B cell (primary cell): ENCODE results near the gene FPR1.

Experiments used
- CTCF ChIP-seq: fragments of 200-600 bp; IDR thresholded peaks from one replicate; pipeline ENCODE4 v1.8.0; 2022; ENCODE audit warnings: antibody characterized with exemption, mild to moderate bottlenecking
- EZH2 ChIP-seq: IDR thresholded peaks from 2 replicates; pipeline ENCODE4 v1.6.1; 2012; ENCODE audit warnings: borderline replicate concordance, low read depth, mild to moderate bottlenecking, moderate library complexity, low read length; ENCODE audit not compliant: insufficient read depth, poor library complexity, severe bottlenecking

DNA sequence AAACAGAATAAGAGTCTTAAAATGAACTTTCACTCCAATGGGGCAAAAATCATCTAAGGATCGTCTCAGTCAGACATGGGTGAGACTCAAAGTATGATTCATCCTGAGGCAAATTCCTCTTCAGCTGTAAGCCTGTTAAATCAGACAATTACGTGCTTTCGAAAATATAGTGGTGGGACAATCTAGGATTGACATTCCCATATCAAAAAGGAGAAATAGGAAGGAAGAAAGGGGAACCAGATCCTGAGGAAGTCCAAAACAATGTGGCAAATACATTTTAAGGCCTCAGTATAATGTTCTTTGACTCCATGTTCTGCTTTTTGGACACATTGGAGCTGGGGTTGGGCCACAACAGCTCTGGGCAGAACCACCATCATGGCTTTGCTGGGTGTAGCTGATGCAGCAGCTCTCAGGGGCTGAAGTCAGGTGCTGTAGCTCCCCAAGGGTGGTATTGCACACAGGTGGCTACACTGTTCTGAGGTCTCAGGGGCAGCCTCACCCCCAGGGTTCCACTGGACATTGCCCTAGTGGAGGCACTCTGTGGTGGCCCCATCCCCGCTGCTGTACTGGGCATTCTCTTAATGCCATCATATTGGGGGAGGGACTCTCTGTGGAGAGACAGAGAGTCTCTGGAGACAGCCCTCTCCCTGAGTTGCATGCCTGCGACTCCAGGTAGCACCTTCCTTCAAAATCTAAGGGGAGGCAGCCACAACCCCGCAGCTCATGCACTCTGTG, 37.5 kb upstream of the FPR1 start:
- TF ChIP-seq CTCF (no peak), EZH2 (no peak)
